BJ (cell line): ENCODE data around the gene IDH2. TPM values are rescaled to one million over a fixed set of nuclear protein-coding genes. Genes with fewer than 3 reads are reported as not detected.

Source experiments
- CTCF ChIA-PET: fragments of 350-600 bp; formaldehyde crosslinking; extraction: SDS; loops from one replicate; lab custom pipeline; 2021; ENCODE audit warnings: antibody characterized with exemption, inconsistent platforms; lab: Yijun Ruan, JAX
- POLR2A ChIA-PET: fragments of 300-600 bp; sonication (Branson Sonifier 250); formaldehyde crosslinking; extraction: SDS; loops from one replicate; lab custom pipeline; 2021; ENCODE audit warnings: antibody characterized with exemption; lab: Charles Lee
- DNase-seq: peaks from one replicate; pipeline ENCODE4 v3.0.0-alpha.2; 2011; ENCODE audit warnings: low read depth
- H3K27me3 ChIP-seq: 2 replicates; pipeline ENCODE4 v1.6.0; 2011; ENCODE audit warnings: low read length; ENCODE audit not compliant: control insufficient read depth, insufficient read depth
- H3K36me3 ChIP-seq: 2 replicates; pipeline ENCODE4 v1.5.1; 2011; ENCODE audit warnings: low read length; ENCODE audit not compliant: control insufficient read depth, insufficient read depth
- H3K4me3 ChIP-seq: 2 replicates; pipeline ENCODE4 v1.5.1; 2011; ENCODE audit warnings: low read depth, mild to moderate bottlenecking, control low read depth, low read length
- polyA plus RNA-seq: library from polyadenylated mRNA; depleted of rRNA; stranded (reverse); fragments of >200 nt; gene quantifications from 2 replicates; pipeline ENCODE4 v1.2.3, GENCODE V29; 2011
- TF ChIP-seq, protein P1 (sequence below): IDR thresholded peaks from 2 replicates; pipeline ENCODE4 v1.5.1; 2011; ENCODE audit warnings: low read depth, mild to moderate bottlenecking, control low read depth, inconsistent platforms, low read length, moderate library complexity; ENCODE audit not compliant: insufficient read depth

IDH2 gene
- polyA plus RNA-seq, 1 experiment: 164 TPM

DNA sequence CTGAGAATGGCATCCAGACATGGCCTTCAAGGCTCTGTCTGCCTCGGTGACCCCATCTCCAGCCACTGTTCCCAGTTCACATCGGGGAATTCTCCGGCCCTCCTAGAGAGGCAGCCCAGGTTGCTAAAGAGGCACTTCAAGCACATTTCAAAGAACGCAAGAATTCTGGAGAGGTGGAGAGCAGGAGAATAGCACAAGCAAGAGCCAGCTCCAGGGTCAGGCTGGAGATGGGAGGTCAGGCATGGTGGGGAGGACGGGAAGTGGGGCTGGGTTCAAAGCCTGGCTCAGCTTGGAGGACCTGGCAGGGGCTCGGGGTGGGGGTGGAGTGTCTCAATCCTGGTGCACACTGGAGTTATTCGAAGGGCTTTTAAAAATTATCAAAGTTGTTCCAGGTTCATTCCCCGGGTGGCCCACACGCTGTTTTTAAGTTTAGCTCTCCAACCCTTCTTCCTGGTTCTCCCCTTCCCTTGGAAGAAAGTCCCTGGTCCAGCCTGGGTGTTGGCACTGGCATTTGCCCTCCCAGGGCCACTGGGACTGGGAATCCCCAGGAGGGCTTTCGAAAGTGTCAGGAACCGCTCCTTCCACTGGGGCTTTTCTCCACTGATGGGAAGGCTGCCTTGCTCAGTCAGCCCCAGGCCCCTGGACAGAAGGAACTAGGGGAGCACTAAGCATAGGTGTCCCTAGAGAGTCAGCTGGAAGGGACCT is 65.3 kb downstream of the IDH2 start:
- no peaks in the 10 kb centered on the region for H3K27me3 ChIP-seq
- H3K4me3 ChIP-seq: no peak overlapping the region
- DNase-seq: no peak
- CTCF ChIA-PET: interaction anchor here (0.8 to 1.4 kb wide), 2 partner anchors 13 to 24 kb away, joined by 3 read pairs; no protein-coding TSS in a partner anchor
- POLR2A ChIA-PET: no interaction called here
- TF ChIP-seq, protein P1, sequence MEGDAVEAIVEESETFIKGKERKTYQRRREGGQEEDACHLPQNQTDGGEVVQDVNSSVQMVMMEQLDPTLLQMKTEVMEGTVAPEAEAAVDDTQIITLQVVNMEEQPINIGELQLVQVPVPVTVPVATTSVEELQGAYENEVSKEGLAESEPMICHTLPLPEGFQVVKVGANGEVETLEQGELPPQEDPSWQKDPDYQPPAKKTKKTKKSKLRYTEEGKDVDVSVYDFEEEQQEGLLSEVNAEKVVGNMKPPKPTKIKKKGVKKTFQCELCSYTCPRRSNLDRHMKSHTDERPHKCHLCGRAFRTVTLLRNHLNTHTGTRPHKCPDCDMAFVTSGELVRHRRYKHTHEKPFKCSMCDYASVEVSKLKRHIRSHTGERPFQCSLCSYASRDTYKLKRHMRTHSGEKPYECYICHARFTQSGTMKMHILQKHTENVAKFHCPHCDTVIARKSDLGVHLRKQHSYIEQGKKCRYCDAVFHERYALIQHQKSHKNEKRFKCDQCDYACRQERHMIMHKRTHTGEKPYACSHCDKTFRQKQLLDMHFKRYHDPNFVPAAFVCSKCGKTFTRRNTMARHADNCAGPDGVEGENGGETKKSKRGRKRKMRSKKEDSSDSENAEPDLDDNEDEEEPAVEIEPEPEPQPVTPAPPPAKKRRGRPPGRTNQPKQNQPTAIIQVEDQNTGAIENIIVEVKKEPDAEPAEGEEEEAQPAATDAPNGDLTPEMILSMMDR: no peak
- no peaks in the 10 kb centered on the region for H3K36me3 ChIP-seq

DNA sequence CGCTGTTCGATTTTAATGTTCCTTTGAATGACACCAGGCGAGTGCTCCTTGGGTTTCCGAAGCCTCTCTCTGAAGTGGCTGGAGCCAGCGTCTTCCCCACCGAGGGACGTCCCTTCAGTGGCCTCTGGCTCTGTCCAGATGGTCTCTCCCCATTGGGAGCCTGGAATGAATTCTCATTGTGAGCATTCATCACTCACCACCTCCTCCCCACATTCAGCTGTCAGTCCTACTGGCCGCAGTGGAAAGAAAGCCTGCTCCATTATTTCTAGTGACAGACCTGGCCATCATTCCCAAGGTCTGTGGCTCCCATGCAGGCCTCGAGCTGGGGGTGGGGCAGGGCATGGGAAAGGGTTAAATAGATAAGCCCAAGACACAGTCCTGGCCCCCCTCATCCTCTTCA is 65.9 kb downstream of the IDH2 start:
- DNase-seq: no peak
- ChIA-PET POLR2A (no interaction called here), CTCF (interaction anchor here (0.5 to 1.4 kb wide), 2 partner anchors 13 to 31 kb away, joined by 3 read pairs; no protein-coding TSS in a partner anchor)
- Histone ChIP-seq H3K4me3 (no peak overlapping the region), H3K36me3 (no peaks in the 10 kb centered on the region), H3K27me3 (no peaks in the 10 kb centered on the region)
- TF ChIP-seq, protein P1: no peak

DNA sequence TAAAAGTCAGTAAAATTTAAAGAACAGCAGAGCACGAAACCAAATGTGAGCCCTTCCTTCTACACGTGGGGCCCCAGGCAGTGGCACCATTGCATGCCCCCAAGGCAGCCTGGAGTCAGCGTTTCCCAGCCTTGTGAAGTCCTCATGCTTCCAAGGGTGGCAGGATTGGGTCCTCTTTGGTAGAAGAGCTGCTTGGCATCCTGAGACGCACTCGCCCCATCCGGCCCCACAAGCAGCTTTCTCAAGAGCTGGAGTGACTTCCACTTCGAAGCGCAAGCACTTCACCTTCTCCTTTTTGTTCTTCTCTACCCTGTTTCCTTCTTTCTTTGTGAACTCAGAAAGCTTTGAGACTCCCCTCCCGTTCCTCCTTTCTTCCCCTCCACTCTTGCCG is 66.4 kb downstream of the IDH2 start:
- TF ChIP-seq, protein P1: no peak
- no peak for DNase-seq
- ChIA-PET POLR2A (no interaction called here), CTCF (interaction anchor here (0.5 to 1.3 kb wide), 2 partner anchors 31 to 35 kb away, joined by 3 read pairs; no protein-coding TSS in a partner anchor)
- Histone ChIP-seq H3K4me3 (no peak overlapping the region), H3K36me3 (no peaks in the 10 kb centered on the region), H3K27me3 (no peaks in the 10 kb centered on the region)

DNA sequence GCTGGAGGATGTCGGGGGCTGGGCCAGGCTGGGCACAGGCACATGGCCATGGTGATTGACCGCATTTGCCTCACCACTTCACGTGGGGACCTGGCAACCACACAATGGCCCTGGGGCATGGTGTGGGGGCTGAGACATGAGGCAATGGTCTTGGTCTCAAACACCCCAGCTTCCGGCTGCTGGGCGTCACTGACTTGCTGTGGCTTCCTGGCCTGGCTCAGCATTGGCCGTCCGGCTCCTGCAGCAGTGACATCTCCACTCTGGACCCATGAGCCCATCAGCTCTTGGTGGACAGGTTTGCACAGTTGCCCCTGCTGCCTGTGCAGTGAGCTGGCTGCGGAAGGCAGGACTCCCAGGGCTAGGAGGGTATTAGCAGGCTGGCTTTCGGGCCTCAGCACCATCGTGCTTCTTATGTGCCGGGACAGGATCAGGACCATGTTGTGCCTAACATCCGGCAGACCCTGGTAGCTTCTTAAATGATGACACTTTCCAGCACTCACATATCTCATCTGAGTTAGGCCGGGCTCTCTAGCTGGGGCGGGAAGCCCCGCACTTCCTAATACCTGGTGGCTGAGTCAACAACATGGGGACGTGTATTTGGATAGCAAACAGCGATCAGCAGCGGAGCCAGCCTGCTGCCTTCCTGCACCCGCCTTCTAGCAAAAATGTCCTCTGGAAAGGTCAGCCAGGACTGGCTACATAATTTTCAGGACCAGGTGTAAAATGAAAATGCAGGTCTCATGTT is 67.0 kb downstream of the IDH2 start:
- CTCF ChIA-PET: interaction anchor here (1.3 kb wide), 1 partner anchor 36 kb away, joined by 3 read pairs; no protein-coding TSS in a partner anchor
- POLR2A ChIA-PET: no interaction called here
- TF ChIP-seq, protein P1: no peak
- no peak for DNase-seq
- H3K36me3 ChIP-seq: no peaks in the 10 kb centered on the region
- H3K4me3 ChIP-seq: no peak overlapping the region
- no peaks in the 10 kb centered on the region for H3K27me3 ChIP-seq

DNA sequence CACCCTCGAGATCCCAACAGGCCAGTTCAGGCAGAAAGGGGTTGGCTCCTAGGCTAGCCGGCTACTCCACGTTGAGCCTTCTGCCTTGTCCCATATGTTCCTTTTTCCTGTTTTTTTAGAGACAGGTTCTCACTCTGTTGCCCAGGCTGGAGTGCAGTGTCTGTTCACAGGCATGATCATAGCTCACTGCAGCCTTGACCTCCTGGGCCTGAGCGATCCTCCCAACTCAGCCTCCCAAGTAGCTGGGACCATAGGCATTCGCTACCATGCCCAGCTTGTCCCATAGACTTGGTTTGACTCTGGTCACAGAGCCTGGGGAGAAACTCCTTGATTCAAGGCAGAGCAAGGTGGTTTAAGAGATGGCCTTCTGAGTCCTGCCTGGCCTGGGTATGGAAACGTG is 68.8 kb downstream of the IDH2 start:
- Histone ChIP-seq H3K27me3 (no peaks in the 10 kb centered on the region), H3K36me3 (no peaks in the 10 kb centered on the region), H3K4me3 (no peak overlapping the region)
- no peak for DNase-seq
- TF ChIP-seq, protein P1: no peak
- CTCF ChIA-PET: interaction anchor here (0.9 to 1.3 kb wide), 3 partner anchors 20 to 110 kb away, joined by 3 read pairs; no protein-coding TSS in a partner anchor
- POLR2A ChIA-PET: no interaction called here
